MCF 10A (cell line): ENCODE measurements around the gene KRTAP1-4. TPM values are rescaled to one million over a fixed set of nuclear protein-coding genes. Genes with fewer than 3 reads are reported as not detected.
"Not testable (repeated sequence)": the region's sequence is repeated elsewhere in the genome, so short reads cannot be mapped to it uniquely, and the experiment has no call there.

Experiments
- BruUV-seq: library from RNA; stranded (reverse); fragments of 400-500 nt; replicated peaks from 2 replicates; lab custom pipeline; 2021; lab: Mats Ljungman, UMichigan
- CTCF ChIA-PET: fragments of 300-600 bp; sonication (Branson Sonifier 250); formaldehyde crosslinking; extraction: SDS; loops from one replicate; lab custom pipeline; 2021; ENCODE audit warnings: antibody characterized with exemption, inconsistent platforms; lab: Yijun Ruan, JAX
- POLR2A ChIA-PET: fragments of 300-600, 350-650 bp; sonication (Branson Sonifier 250); formaldehyde crosslinking; extraction: SDS; loops from one replicate; lab custom pipeline; 2020; ENCODE audit warnings: antibody characterized with exemption, inconsistent platforms; lab: Yijun Ruan, JAX
- DNase-seq: peaks from one replicate; pipeline ENCODE4 v3.0.0-alpha.2; 2018; ENCODE audit not compliant: unreplicated experiment
- H3K27ac Mint-ChIP-seq: one replicate; pipeline ENCODE4 v1.8.0; 2022; ENCODE audit warnings: mild to moderate bottlenecking, low read depth, mixed read lengths; ENCODE audit not compliant: unreplicated experiment
- H3K27me3 Mint-ChIP-seq: one replicate; pipeline ENCODE4 v1.8.0; 2022; ENCODE audit warnings: mixed read lengths; ENCODE audit not compliant: insufficient read depth, unreplicated experiment
- H3K36me3 Mint-ChIP-seq: one replicate; pipeline ENCODE4 v1.8.0; 2022; ENCODE audit warnings: mild to moderate bottlenecking, moderate library complexity, mixed read lengths; ENCODE audit not compliant: insufficient read depth, unreplicated experiment
- H3K4me1 Mint-ChIP-seq: one replicate; pipeline ENCODE4 v1.8.0; 2022; ENCODE audit warnings: mixed read lengths; ENCODE audit not compliant: insufficient read depth, unreplicated experiment
- H3K4me3 Mint-ChIP-seq: one replicate; pipeline ENCODE4 v1.8.0; 2022; ENCODE audit warnings: mild to moderate bottlenecking, moderate library complexity, mixed read lengths; ENCODE audit not compliant: unreplicated experiment
- H3K9me3 Mint-ChIP-seq: one replicate; pipeline ENCODE4 v1.8.0; 2022; ENCODE audit warnings: mixed read lengths; ENCODE audit not compliant: unreplicated experiment
- CTCF ChIP-seq: fragments of 200-600 bp; IDR thresholded peaks from one replicate; pipeline ENCODE4 v1.8.0; 2022; ENCODE audit warnings: antibody characterized with exemption, mild to moderate bottlenecking; ENCODE audit not compliant: unreplicated experiment
- intact Hi-C: fragments of 100-400 bp; cut with micrococcal nuclease; formaldehyde crosslinking; loops from 2 replicates; pipeline ENCODE4 v1.14.1; 2022
- total RNA-seq: library from RNA; stranded (reverse); gene quantifications from 2 replicates; pipeline ENCODE4 v1.2.3, GENCODE V29; 2022

The KRTAP1-4 gene
- total RNA-seq, 1 experiment from 2014 or later = not detected

- Mint-ChIP-seq H3K4me1 (no peaks in the 10 kb centered on the region), H3K36me3 (no peaks in the 10 kb centered on the region), H3K27ac (no peak overlapping the region), H3K4me3 (no peak overlapping the region), H3K9me3 (peaks cover 6% of the 10 kb centered on the region), H3K27me3 (no peaks in the 10 kb centered on the region)
- DNase-seq = no peak
- CTCF ChIA-PET = no interaction called here
- POLR2A ChIA-PET = no interaction called here
- intact Hi-C loops = no loop called here
- no TSS peak for BruUV-seq
- TF ChIP-seq CTCF = no peak
These were observed 13.0 kb upstream of the KRTAP1-4 start for GRCh38 chr17:41042953-41043352.

- BruUV-seq, H3K27ac Mint-ChIP-seq, H3K27me3 Mint-ChIP-seq, CTCF ChIA-PET, H3K9me3 Mint-ChIP-seq, H3K4me3 Mint-ChIP-seq, H3K36me3 Mint-ChIP-seq, DNase-seq, H3K4me1 Mint-ChIP-seq, intact Hi-C loops: not testable (repeated sequence)
- POLR2A ChIA-PET = interaction anchor here (0.6 to 0.7 kb wide), 2 partner anchors 12 to 125 kb away, joined by 3 read pairs; no protein-coding TSS in a partner anchor
These were observed 11.0 kb upstream of the KRTAP1-4 start, which contains the start of gene KRTAP1-1 for GRCh38 chr17:41040783-41041571. Gene KRTAP1-1 (minus strand): TSS chr17:41041450. CDS start chr17:41041397, 53 bp downstream.

GRCh38 chr17:41037853-41038350, 7.9 kb upstream of the KRTAP1-4 start:
- no peak for TF ChIP-seq CTCF
- no peak overlapping the region for H3K27ac Mint-ChIP-seq
- CTCF ChIA-PET = no interaction called here
- no peaks in the 10 kb centered on the region for H3K9me3 Mint-ChIP-seq
- H3K27me3 Mint-ChIP-seq = no peaks in the 10 kb centered on the region
- no peaks in the 10 kb centered on the region for H3K36me3 Mint-ChIP-seq
- POLR2A ChIA-PET = interaction anchor here (0.6 kb wide), 1 partner anchor 128 kb away, joined by 3 read pairs; no protein-coding TSS in a partner anchor
- H3K4me3 Mint-ChIP-seq = no peak overlapping the region
- no peaks in the 10 kb centered on the region for H3K4me1 Mint-ChIP-seq
- intact Hi-C loops = no loop called here
- no TSS peak for BruUV-seq
- no peak for DNase-seq

GRCh38 chr17:41034346-41034935, 4.4 kb upstream of the KRTAP1-4 start, which contains the start of gene KRTAP1-3:
Gene KRTAP1-3 (minus strand): TSS chr17:41034874. CDS start chr17:41034821, 53 bp downstream.
- H3K36me3 Mint-ChIP-seq, H3K4me1 Mint-ChIP-seq, BruUV-seq, H3K27me3 Mint-ChIP-seq, H3K27ac Mint-ChIP-seq, intact Hi-C loops, H3K9me3 Mint-ChIP-seq, DNase-seq, H3K4me3 Mint-ChIP-seq: not testable (repeated sequence)
- ChIA-PET POLR2A (interaction anchor here (0.7 kb wide), 1 partner anchor 644 kb away, joined by 4 read pairs; no protein-coding TSS in a partner anchor), CTCF (interaction anchor here (0.6 kb wide), 1 partner anchor 227 kb away, joined by 3 read pairs; no protein-coding TSS in a partner anchor)
